ENCODE data around the gene LCN9. TPM values are rescaled to one million over a fixed set of nuclear protein-coding genes. Genes with fewer than 3 reads are reported as not detected.

LCN9 gene
- total and polyA plus RNA-seq, 8 donors, result not detected

DNA sequence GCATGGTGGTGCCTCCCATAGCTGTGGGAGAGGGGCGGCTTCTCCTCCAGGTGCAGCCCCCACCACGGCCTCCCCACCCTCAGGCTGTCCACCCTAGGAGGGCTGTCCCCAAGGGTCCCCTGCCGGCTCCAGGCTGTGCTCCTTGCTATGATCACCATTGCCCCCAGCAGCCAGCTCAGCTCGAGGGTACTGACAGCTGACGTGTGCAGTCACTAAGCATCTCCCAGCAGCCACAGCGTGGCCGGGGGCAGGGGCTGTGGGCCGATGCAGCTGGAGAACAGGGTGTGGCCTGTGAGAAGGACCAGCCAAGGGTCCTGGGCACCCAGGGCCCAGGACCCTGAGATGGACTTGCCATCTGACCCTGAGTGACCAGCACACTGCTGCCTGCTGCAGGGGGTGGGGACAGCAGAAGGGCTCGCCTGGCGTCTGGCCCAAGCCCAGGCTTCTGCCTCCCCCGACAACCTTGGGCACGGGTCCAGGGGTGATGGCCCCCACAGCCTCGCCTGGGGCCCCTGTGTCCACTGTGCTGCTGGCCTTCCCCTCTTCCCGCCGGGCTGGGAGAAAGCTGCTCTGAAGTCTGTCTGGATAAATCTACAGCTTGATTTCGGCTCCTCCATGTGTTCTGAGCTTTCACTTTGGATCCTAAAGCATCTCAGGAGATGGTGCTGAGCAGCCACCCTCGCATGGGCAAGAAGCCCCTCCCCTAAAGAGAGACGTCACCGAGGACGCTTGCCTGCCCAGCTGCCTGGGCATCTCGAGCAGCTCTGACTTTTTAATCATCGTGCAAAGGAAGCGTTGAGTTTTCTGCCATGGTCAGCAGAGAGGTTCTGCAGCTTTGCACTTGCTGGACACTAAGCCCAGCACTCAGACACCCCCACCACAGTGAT, 44.4 kb downstream of the LCN9 start:
- TF ChIP-seq, protein P1, sequence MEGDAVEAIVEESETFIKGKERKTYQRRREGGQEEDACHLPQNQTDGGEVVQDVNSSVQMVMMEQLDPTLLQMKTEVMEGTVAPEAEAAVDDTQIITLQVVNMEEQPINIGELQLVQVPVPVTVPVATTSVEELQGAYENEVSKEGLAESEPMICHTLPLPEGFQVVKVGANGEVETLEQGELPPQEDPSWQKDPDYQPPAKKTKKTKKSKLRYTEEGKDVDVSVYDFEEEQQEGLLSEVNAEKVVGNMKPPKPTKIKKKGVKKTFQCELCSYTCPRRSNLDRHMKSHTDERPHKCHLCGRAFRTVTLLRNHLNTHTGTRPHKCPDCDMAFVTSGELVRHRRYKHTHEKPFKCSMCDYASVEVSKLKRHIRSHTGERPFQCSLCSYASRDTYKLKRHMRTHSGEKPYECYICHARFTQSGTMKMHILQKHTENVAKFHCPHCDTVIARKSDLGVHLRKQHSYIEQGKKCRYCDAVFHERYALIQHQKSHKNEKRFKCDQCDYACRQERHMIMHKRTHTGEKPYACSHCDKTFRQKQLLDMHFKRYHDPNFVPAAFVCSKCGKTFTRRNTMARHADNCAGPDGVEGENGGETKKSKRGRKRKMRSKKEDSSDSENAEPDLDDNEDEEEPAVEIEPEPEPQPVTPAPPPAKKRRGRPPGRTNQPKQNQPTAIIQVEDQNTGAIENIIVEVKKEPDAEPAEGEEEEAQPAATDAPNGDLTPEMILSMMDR (IDR thresholded peaks at IDR 0.05), result no peak
- Histone ChIP-seq H3K9me3 (no peaks in the 10 kb centered on the region), H3K4me3 (no peak overlapping the region), H3K27me3 (peaks cover 0 to 88% of the 10 kb centered on the region in 2 donors), H3K36me3 (no peaks in the 10 kb centered on the region), H3K27ac (no peak overlapping the region), H3K4me1 (peaks cover 0 to 1% of the 10 kb centered on the region in 2 donors)
- no peak for ATAC-seq
- intact Hi-C loops (cut with DNase I), result no loop called here
- no peak for DNase-seq

DNA sequence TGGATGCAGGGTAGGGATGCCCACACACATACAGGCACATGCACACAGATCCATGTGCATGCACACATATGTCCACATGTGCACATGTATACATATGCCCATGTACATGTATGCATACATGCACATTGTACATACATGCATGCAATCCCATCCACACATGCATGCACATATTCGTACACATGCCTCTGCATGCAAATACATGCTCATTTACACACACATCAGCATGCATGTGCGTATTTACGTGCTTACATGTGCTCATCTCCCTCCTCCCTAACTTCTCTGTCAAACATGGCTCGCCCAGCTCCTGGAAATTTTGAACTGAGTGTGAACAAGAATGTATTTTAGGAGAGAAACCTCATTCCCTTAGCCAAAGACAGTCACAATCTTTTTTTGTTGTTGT, 45.1 kb downstream of the LCN9 start:
- Histone ChIP-seq H3K4me3 (no peak overlapping the region), H3K36me3 (no peaks in the 10 kb centered on the region), H3K27me3 (peaks cover 0 to 88% of the 10 kb centered on the region in 2 donors), H3K9me3 (no peaks in the 10 kb centered on the region), H3K27ac (no peak overlapping the region), H3K4me1 (no peaks in the 10 kb centered on the region)
- DNase-seq (no peak), ATAC-seq (no peak)
- TF ChIP-seq, protein P1 (IDR thresholded peaks at IDR 0.05), result no peak
- intact Hi-C loops (cut with DNase I), result no loop called here

DNA sequence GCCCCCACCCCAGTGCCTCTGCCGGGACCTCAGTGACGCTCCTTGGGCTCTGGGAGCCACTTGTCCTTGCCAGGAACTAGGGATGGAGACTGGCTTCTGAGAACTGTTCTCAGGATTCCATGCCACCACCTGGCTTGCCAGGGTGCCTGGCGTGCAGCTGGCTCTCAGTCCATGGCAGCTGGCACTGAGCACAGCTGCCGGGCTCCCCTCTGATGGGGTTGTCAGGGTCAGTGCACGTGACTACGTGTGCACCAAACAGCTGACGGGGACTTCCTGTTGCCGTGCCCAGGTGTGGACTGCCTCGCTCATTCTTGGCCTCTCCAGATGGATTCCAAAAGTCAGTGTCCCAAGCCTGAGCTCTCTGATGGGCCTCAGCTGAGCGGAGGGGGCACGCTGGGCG, 48.3 kb downstream of the LCN9 start:
- peaks cover 16 to 87% of the 10 kb centered on the region in 2 donors for H3K27me3 ChIP-seq
- H3K27ac ChIP-seq, result no peak overlapping the region
- no peak overlapping the region for H3K4me3 ChIP-seq
- ATAC-seq (no peak), DNase-seq (no peak)
- intact Hi-C loops (cut with DNase I), result no loop called here
- H3K9me3 ChIP-seq, result no peaks in the 10 kb centered on the region
- TF ChIP-seq, protein P1 (IDR thresholded peaks at IDR 0.05), result no peak
- H3K36me3 ChIP-seq, result no peaks in the 10 kb centered on the region
- no peaks in the 10 kb centered on the region for H3K4me1 ChIP-seq

DNA sequence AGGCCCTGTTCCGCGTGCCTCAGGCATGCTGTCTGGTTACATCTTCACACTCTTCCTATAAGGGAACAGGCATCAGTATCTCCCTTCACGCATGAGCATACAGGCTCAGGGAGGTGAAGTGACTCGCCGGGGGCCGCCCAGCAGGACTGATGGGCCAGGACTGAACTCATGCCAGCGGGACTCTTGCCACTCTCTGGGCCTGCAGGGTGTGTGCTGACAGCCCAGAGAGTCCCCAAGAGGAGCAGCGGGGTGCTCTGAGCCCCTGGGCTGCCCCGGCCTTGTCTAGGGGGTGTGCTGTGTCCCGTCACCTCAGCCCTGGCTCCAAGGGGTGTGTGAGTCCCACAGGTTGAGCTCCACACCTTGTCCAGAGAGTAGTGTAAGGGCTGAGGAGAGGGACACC, 48.8 kb downstream of the LCN9 start:
- H3K27ac ChIP-seq, result no peak overlapping the region
- no peaks in the 10 kb centered on the region for H3K36me3 ChIP-seq
- intact Hi-C loops (cut with DNase I), result no loop called here
- no peak for DNase-seq
- ATAC-seq, result no peak
- H3K9me3 ChIP-seq, result no peaks in the 10 kb centered on the region
- no peaks in the 10 kb centered on the region for H3K4me1 ChIP-seq
- no peak overlapping the region for H3K4me3 ChIP-seq
- TF ChIP-seq, protein P1 (IDR thresholded peaks at IDR 0.05), result no peak
- H3K27me3 ChIP-seq, result peaks cover 16 to 87% of the 10 kb centered on the region in 2 donors

DNA sequence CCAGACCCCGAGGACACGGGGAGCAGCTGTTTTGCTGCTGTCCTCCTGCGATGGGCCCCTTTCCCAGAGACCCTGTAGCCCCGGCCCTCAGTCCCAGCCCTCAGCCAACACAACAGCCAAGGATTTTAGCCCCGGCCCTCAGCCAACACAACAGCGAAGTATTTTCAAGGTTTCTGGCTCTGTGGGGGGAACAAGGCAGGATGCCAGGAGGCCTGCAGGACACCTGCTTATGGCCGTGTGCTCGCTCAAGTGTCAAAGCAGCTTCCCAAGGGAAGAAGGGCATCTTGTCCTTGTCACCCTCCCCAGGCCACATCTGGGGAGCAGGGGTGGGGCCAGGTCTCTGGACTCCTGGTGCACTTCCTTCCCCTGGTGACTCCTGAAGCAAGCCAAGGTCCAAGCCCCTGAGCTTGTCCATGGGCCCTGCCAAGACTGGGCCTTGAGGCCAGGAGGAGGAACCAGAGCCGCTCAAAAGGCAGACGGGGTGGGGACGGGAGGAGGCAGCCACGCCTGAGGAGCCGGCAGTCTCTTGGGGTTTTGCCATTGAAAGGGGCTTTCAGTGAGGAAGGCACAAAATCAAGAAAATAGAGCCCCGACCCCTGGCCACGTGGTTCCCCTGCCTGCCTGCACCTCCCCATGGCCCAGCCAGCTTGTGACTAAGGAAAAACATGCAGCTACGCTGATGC, 49.6 kb downstream of the LCN9 start:
- no peaks in the 10 kb centered on the region for H3K4me1 ChIP-seq
- peaks cover 16 to 87% of the 10 kb centered on the region in 2 donors for H3K27me3 ChIP-seq
- no peak overlapping the region for H3K27ac ChIP-seq
- no peaks in the 10 kb centered on the region for H3K9me3 ChIP-seq
- H3K4me3 ChIP-seq, result no peak overlapping the region
- intact Hi-C loops (cut with DNase I), result no loop called here
- DNase-seq (no peak), ATAC-seq (no peak)
- TF ChIP-seq, protein P1 (IDR thresholded peaks at IDR 0.05), result no peak
- H3K36me3 ChIP-seq, result no peaks in the 10 kb centered on the region

All from left lung (tissue), 10 donors.